ENCODE results near the gene HSH2D. TPM values are rescaled to one million over a fixed set of nuclear protein-coding genes. Genes with fewer than 3 reads are reported as not detected.
A peak's percentile ranks its signal among the peaks of the same experiment; 100 is the strongest.
"Not testable (repeated sequence)": the region's sequence is repeated elsewhere in the genome, so short reads cannot be mapped to it uniquely, and the experiment has no call there.

The HSH2D gene
- total and polyA plus RNA-seq, 5 donors from 2014 or later, result 8.8 to 45.5 (median 13.3) TPM

DNA sequence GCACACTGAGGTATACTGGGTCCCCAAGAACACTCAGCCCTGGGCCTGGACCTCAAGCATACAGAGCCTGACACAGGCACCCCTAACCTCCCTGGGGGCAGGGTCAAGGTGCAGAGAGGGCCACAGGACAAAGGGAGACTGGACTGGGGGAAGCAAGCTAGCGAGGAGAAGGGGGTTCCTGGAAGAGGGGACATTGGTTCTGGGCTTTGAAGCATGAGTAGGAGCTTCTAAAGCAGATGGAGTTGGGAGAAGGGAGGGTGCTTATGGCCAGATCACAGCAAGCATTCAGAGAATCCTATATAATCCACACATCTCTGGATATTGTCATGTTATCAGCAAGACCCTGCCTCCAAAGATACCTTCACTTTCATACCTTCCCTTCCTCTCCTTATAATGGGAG lies 26.6 kb downstream of the HSH2D start:
- Histone ChIP-seq H3K27ac (ENCODE audit: insufficient read depth, low read length, poor library complexity, severe bottlenecking) (no peak overlapping the region), H3K27me3 (ENCODE audit: control insufficient read depth, insufficient read depth, low read length) (no peaks in the 10 kb centered on the region), H3K4me1 (ENCODE audit: control insufficient read depth, insufficient read depth, low read length, poor library complexity, severe bottlenecking) (no peaks in the 10 kb centered on the region), H3K36me3 (ENCODE audit: control insufficient read depth, insufficient read depth, low read length) (no peaks in the 10 kb centered on the region), H3K9me3 (ENCODE audit: control insufficient read depth in 2 of 2, low read length in 2 of 2) (no peaks in the 10 kb centered on the region), H3K4me3 (ENCODE audit: low read depth, low read length) (no peak overlapping the region)
- no peaks in the 10 kb centered on the region for H3K36me3 Mint-ChIP-seq
- H3K27me3 Mint-ChIP-seq, result peaks cover 4% of the 10 kb centered on the region
- H3K4me1 Mint-ChIP-seq, result no peaks in the 10 kb centered on the region
- H3K4me3 Mint-ChIP-seq, result no peak overlapping the region
- DNase-seq, result no peak
- no peak overlapping the region for H3K27ac Mint-ChIP-seq
- ATAC-seq (ENCODE audit: low read depth in 2 of 2), result no peak
- H3K9me3 Mint-ChIP-seq, result no peaks in the 10 kb centered on the region

DNA sequence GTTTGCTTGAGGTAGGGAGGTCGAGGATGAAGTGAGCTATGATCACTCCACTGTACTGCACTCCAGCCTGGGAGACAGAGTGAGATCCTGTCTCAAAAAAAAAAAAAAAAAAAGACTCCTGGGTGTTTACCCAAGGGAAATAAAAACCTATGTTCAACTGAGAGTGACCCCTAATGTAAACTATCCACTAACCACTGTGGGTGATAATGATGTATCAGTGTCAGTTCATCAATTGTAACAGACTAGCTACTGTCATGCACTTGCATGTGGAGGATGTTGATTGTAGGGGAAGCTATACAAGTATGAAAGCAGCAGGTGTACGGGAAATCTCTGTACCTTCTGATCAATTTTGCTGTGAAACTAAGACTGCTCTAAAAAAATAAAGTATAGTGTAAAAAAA lies 32.5 kb downstream of the HSH2D start:
- H3K4me3 Mint-ChIP-seq, result no peak overlapping the region
- H3K27ac Mint-ChIP-seq, result no peak overlapping the region
- DNase-seq (no peak), ATAC-seq (ENCODE audit: low read depth in 2 of 2) (no peak)
- H3K4me1 Mint-ChIP-seq, result no peaks in the 10 kb centered on the region
- H3K36me3 Mint-ChIP-seq, result no peaks in the 10 kb centered on the region
- Histone ChIP-seq H3K36me3 (ENCODE audit: control insufficient read depth, insufficient read depth, low read length) (no peaks in the 10 kb centered on the region), H3K4me1 (ENCODE audit: control insufficient read depth, insufficient read depth, low read length, poor library complexity, severe bottlenecking) (no peaks in the 10 kb centered on the region), H3K4me3 (ENCODE audit: low read depth, low read length) (no peak overlapping the region), H3K9me3 (ENCODE audit: control insufficient read depth in 2 of 2, low read length in 2 of 2) (no peaks in the 10 kb centered on the region), H3K27me3 (ENCODE audit: control insufficient read depth, insufficient read depth, low read length) (no peaks in the 10 kb centered on the region), H3K27ac (ENCODE audit: insufficient read depth, low read length, poor library complexity, severe bottlenecking) (no peak overlapping the region)
- H3K9me3 Mint-ChIP-seq, result no peaks in the 10 kb centered on the region
- peaks cover 4% of the 10 kb centered on the region for H3K27me3 Mint-ChIP-seq

DNA sequence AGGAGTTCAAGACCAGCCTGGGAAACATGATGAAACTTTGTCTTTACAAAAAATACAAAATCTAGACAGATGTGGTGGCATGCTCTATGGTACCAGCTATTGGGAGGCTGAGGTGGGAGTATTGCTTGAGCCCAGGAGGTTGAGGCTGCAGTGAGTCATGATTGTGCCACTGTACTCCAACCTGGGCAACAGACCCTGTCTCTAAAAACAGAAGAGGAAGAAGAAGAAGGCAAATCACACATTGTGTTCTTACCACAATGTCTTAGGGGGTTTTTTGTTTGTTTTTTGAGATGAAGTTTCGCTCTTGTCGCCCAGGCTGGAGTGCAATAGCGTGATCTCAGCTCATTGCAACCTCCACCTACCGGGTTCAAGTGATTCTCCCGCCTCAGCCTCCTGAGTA lies 35.4 kb downstream of the HSH2D start:
- not testable (repeated sequence) for H3K27me3 ChIP-seq (ENCODE audit: control insufficient read depth, insufficient read depth, low read length); H3K36me3 ChIP-seq (ENCODE audit: control insufficient read depth, insufficient read depth, low read length); H3K4me1 Mint-ChIP-seq; H3K36me3 Mint-ChIP-seq; H3K27ac Mint-ChIP-seq; H3K27ac ChIP-seq (ENCODE audit: insufficient read depth, low read length, poor library complexity, severe bottlenecking); H3K4me1 ChIP-seq (ENCODE audit: control insufficient read depth, insufficient read depth, low read length, poor library complexity, severe bottlenecking); H3K4me3 Mint-ChIP-seq; H3K27me3 Mint-ChIP-seq; H3K9me3 ChIP-seq (ENCODE audit: control insufficient read depth in 2 of 2, low read length in 2 of 2); DNase-seq; ATAC-seq (ENCODE audit: low read depth in 2 of 2); H3K4me3 ChIP-seq (ENCODE audit: low read depth, low read length); H3K9me3 Mint-ChIP-seq

DNA sequence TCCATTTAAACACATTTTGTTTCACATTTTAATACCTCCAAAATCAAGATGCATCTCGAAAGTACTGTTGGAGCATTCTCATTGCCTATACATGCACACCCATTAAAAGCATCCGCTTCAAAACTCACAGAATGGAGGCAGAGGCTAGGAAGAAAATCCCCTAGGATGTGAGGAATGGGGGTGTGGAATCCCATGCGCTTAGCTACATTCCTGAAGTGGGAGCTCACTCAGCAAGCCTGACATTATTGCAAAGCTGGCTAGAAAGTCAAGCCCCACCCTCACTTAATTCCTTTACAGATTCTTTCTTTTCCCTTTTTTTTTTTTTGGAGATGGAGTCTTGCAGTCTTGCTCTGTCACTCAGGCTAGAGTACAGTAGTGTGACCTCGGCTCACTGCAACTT lies 37.1 kb downstream of the HSH2D start:
- Histone ChIP-seq H3K27me3 (ENCODE audit: control insufficient read depth, insufficient read depth, low read length) (no peaks in the 10 kb centered on the region), H3K4me3 (ENCODE audit: low read depth, low read length) (no peak overlapping the region), H3K4me1 (ENCODE audit: control insufficient read depth, insufficient read depth, low read length, poor library complexity, severe bottlenecking) (peaks cover 11% of the 10 kb centered on the region), H3K27ac (ENCODE audit: insufficient read depth, low read length, poor library complexity, severe bottlenecking) (no peak overlapping the region), H3K9me3 (ENCODE audit: control insufficient read depth in 2 of 2, low read length in 2 of 2) (no peaks in the 10 kb centered on the region), H3K36me3 (ENCODE audit: control insufficient read depth, insufficient read depth, low read length) (no peaks in the 10 kb centered on the region)
- H3K27ac Mint-ChIP-seq, result no peak overlapping the region
- H3K36me3 Mint-ChIP-seq, result peaks cover 4% of the 10 kb centered on the region
- peaks cover 6% of the 10 kb centered on the region for H3K27me3 Mint-ChIP-seq
- H3K9me3 Mint-ChIP-seq, result no peaks in the 10 kb centered on the region
- no peak overlapping the region for H3K4me3 Mint-ChIP-seq
- no peak for DNase-seq
- peaks cover 2 to 18% (median 12%) of the 10 kb centered on the region in 4 donors for H3K4me1 Mint-ChIP-seq
- ATAC-seq (ENCODE audit: low read depth in 2 of 2), result no peak

DNA sequence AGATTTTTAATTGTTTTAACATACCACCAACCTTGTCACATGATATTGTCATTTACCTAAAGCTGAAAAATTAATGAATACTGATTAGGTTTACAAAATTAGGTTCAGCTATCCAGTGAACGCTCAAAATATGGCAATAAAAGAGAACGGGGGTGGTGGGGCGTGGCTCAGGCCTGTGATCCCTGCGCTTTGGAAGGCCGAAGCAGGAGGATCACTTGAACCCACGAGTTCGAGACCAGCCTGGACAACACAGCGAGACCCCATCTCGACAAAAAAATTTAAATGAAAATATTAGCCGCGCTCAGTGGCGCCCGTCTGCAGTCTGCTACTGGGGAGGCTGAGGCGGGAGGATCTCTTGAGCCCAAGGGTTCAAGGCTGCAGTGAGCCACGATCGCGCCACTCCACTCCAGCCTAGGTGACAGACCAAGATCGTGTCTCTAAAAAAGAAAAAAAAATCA lies 41.2 kb downstream of the HSH2D start:
- ATAC-seq (ENCODE audit: low read depth in 2 of 2) (no peak), DNase-seq (no peak)
- Histone ChIP-seq H3K27me3 (ENCODE audit: control insufficient read depth, insufficient read depth, low read length) (no peaks in the 10 kb centered on the region), H3K27ac (ENCODE audit: insufficient read depth, low read length, poor library complexity, severe bottlenecking) (peak overlapping the region; percentile 80), H3K36me3 (ENCODE audit: control insufficient read depth, insufficient read depth, low read length) (peaks cover 15% of the 10 kb centered on the region), H3K4me3 (ENCODE audit: low read depth, low read length) (peak overlapping the region; percentile 88), H3K4me1 (ENCODE audit: control insufficient read depth, insufficient read depth, low read length, poor library complexity, severe bottlenecking) (peaks cover 33% of the 10 kb centered on the region), H3K9me3 (ENCODE audit: control insufficient read depth in 2 of 2, low read length in 2 of 2) (no peaks in the 10 kb centered on the region)
- H3K4me3 Mint-ChIP-seq, result peak overlapping the region; percentile 95 to 100 (median 100)
- H3K27ac Mint-ChIP-seq, result peak overlapping the region; percentile 97 to 99 (median 99)
- peaks cover 9 to 45% (median 27%) of the 10 kb centered on the region in 4 donors for H3K4me1 Mint-ChIP-seq
- no peaks in the 10 kb centered on the region for H3K9me3 Mint-ChIP-seq
- peaks cover 15% of the 10 kb centered on the region for H3K36me3 Mint-ChIP-seq
- H3K27me3 Mint-ChIP-seq, result peaks cover 6% of the 10 kb centered on the region

DNA sequence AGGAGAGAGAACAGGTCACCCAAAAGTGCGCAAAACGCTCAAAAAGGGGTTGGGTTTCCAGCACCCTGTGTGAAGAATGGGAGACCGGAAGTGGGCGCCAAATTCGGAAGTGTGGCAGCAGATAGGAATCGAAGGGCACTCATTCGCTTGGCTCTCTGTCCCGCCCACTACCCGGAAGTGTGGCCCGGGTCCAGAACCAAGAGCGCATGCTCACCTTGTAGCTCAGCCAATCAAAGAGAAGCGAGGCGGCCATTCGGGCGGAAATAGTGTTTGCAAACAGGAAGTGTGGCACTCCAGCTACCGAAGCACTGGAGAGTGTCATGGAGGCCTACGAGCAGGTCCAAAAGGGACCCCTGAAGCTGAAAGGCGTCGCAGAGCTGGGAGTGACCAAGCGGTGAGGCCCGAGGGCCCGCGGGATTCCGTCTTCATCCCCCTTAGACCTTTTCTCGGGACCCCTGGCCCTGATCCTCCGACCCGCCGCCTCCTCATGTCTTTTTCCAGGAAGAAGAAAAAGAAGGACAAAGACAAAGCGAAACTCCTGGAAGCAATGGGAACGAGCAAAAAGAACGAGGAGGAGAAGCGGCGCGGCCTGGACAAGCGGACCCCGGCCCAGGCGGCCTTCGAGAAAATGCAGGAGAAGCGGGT lies 41.8 kb downstream of the HSH2D start, which contains the start of gene FAM32A:
TSS of gene FAM32A (plus strand) at position 288 of the 645 bp plus-strand sequence. CDS start at position 321, 33 bp downstream.
- H3K4me1 Mint-ChIP-seq, result peaks cover 9 to 49% (median 28%) of the 10 kb centered on the region in 4 donors
- H3K9me3 Mint-ChIP-seq, result no peaks in the 10 kb centered on the region
- Histone ChIP-seq H3K36me3 (ENCODE audit: control insufficient read depth, insufficient read depth, low read length) (peaks cover 20% of the 10 kb centered on the region), H3K27me3 (ENCODE audit: control insufficient read depth, insufficient read depth, low read length) (no peaks in the 10 kb centered on the region), H3K27ac (ENCODE audit: insufficient read depth, low read length, poor library complexity, severe bottlenecking) (peak within 1 kb of the TSS; percentile 80), H3K4me1 (ENCODE audit: control insufficient read depth, insufficient read depth, low read length, poor library complexity, severe bottlenecking) (peaks cover 33% of the 10 kb centered on the region), H3K9me3 (ENCODE audit: control insufficient read depth in 2 of 2, low read length in 2 of 2) (no peaks in the 10 kb centered on the region), H3K4me3 (ENCODE audit: low read depth, low read length) (peak within 1 kb of the TSS; percentile 88)
- DNase-seq (peak; percentile 98 to 99 (median 99)), ATAC-seq (ENCODE audit: low read depth in 2 of 2) (peak; percentile 92 to 95)
- H3K27me3 Mint-ChIP-seq, result peaks cover 6% of the 10 kb centered on the region
- peak within 1 kb of the TSS; percentile 97 to 99 (median 99) for H3K27ac Mint-ChIP-seq
- H3K36me3 Mint-ChIP-seq, result peaks cover 15% of the 10 kb centered on the region
- H3K4me3 Mint-ChIP-seq, result peak within 1 kb of the TSS; percentile 95 to 100 (median 100)

DNA sequence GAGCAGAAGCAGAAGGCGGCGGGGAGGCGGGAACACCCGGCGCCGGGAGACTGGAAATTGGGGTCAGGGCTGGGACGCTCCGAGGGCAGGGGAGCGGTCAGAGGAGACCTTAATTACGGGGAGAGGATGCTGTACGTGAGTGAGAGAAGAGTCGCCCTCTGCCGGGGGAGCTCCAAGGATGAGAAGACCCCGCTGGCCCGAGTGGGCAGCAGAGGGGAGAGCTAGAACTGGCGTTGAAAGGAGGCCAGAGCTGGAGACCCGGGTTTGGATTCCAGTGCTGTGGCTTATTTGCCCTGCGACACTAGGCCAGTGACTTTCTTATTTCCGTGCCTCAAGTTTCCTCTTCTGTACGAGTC lies 42.3 kb downstream of the HSH2D start:
- H3K4me3 Mint-ChIP-seq, result peak overlapping the region; percentile 95 to 100 (median 100)
- peaks cover 9 to 49% (median 28%) of the 10 kb centered on the region in 4 donors for H3K4me1 Mint-ChIP-seq
- DNase-seq (peak; percentile 33 to 59 (median 36)), ATAC-seq (ENCODE audit: low read depth in 2 of 2) (peak in 1 of 2 donors; percentile 13)
- Histone ChIP-seq H3K9me3 (ENCODE audit: control insufficient read depth in 2 of 2, low read length in 2 of 2) (no peaks in the 10 kb centered on the region), H3K4me1 (ENCODE audit: control insufficient read depth, insufficient read depth, low read length, poor library complexity, severe bottlenecking) (peaks cover 33% of the 10 kb centered on the region), H3K36me3 (ENCODE audit: control insufficient read depth, insufficient read depth, low read length) (peaks cover 25% of the 10 kb centered on the region), H3K27ac (ENCODE audit: insufficient read depth, low read length, poor library complexity, severe bottlenecking) (peak overlapping the region; percentile 80), H3K27me3 (ENCODE audit: control insufficient read depth, insufficient read depth, low read length) (no peaks in the 10 kb centered on the region), H3K4me3 (ENCODE audit: low read depth, low read length) (peak overlapping the region; percentile 88)
- peaks cover 15% of the 10 kb centered on the region for H3K36me3 Mint-ChIP-seq
- H3K27ac Mint-ChIP-seq, result peak overlapping the region; percentile 97 to 99 (median 99)
- H3K9me3 Mint-ChIP-seq, result no peaks in the 10 kb centered on the region
- peaks cover 6% of the 10 kb centered on the region for H3K27me3 Mint-ChIP-seq

DNA sequence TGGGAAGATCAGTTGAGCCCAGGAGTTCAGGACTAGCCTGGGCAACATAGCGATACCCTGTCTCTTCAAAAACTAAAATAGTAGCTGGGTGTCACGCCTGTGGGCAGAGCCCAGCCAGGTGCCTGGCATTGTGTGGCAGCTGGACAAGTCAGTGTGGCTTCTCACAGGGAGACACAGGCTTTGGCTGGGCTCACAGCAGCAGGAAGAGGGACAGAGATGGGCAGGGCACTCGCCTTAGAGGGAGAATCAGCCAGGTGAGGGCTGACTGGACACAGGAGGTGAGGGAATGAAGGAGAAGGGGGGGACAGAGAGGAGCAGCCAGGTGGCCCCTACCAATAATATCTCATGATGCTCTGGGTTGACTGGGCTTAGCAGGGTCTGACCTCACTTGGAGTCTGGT lies 45.0 kb downstream of the HSH2D start:
- Histone ChIP-seq H3K9me3 (ENCODE audit: control insufficient read depth in 2 of 2, low read length in 2 of 2) (no peaks in the 10 kb centered on the region), H3K4me3 (ENCODE audit: low read depth, low read length) (no peak overlapping the region), H3K27me3 (ENCODE audit: control insufficient read depth, insufficient read depth, low read length) (no peaks in the 10 kb centered on the region), H3K4me1 (ENCODE audit: control insufficient read depth, insufficient read depth, low read length, poor library complexity, severe bottlenecking) (peaks cover 27% of the 10 kb centered on the region), H3K27ac (ENCODE audit: insufficient read depth, low read length, poor library complexity, severe bottlenecking) (no peak overlapping the region), H3K36me3 (ENCODE audit: control insufficient read depth, insufficient read depth, low read length) (peaks cover 47% of the 10 kb centered on the region)
- DNase-seq (no peak), ATAC-seq (ENCODE audit: low read depth in 2 of 2) (no peak)
- H3K4me3 Mint-ChIP-seq, result peak overlapping the region in 2 of 4 donors; percentile 60 to 84
- no peaks in the 10 kb centered on the region for H3K9me3 Mint-ChIP-seq
- H3K27me3 Mint-ChIP-seq, result no peaks in the 10 kb centered on the region
- H3K4me1 Mint-ChIP-seq, result peaks cover 3 to 47% (median 23%) of the 10 kb centered on the region in 4 donors
- H3K27ac Mint-ChIP-seq, result peak overlapping the region in 1 of 3 donors; percentile 83
- peaks cover 25% of the 10 kb centered on the region for H3K36me3 Mint-ChIP-seq

Data from CD4-positive, CD25-positive, alpha-beta regulatory T cell (primary cell).